OCI-LY1 (cell line): ENCODE measurements around the gene CLEC12A.

Experiments
- H2AFZ ChIP-seq: fragments of 200-600 bp; sonication (generic), shearing (Covaris generic); 2 replicates; pipeline ENCODE4 v1.6.0; 2014; ENCODE audit warnings: antibody characterized with exemption, mild to moderate bottlenecking, low read length
- H3F3A ChIP-seq: fragments of 200-600 bp; sonication (generic), shearing (Covaris generic); 2 replicates; pipeline ENCODE4 v1.6.0; 2014; ENCODE audit warnings: mild to moderate bottlenecking, antibody characterized with exemption, low read length, moderate library complexity; ENCODE audit not compliant: insufficient read depth
- H3K27ac ChIP-seq: fragments of 200-600 bp; sonication (generic); 2 replicates; pipeline ENCODE4 v1.5.1; 2014; ENCODE audit warnings: low read length, mixed run types, mild to moderate bottlenecking, low read depth; ENCODE audit not compliant: poor library complexity, severe bottlenecking
- H3K27me3 ChIP-seq: fragments of 200-600 bp; sonication (generic); 2 replicates; pipeline ENCODE4 v1.6.0; 2014; ENCODE audit warnings: antibody characterized with exemption, mild to moderate bottlenecking, low read length, moderate library complexity; ENCODE audit not compliant: insufficient read depth
- H3K36me3 ChIP-seq: fragments of 200-600 bp; sonication (generic); 2 replicates; pipeline ENCODE4 v1.6.1; 2014; ENCODE audit warnings: mild to moderate bottlenecking, antibody characterized with exemption, low read length, moderate library complexity, mixed read lengths; ENCODE audit not compliant: insufficient read depth
- H3K4me1 ChIP-seq: fragments of 200-600 bp; sonication (generic); 2 replicates; pipeline ENCODE4 v1.5.1; 2014; ENCODE audit warnings: mild to moderate bottlenecking, low read length, moderate library complexity; ENCODE audit not compliant: insufficient read depth, severe bottlenecking
- H3K4me2 ChIP-seq: fragments of 200-600 bp; sonication (generic), shearing (Covaris generic); 2 replicates; pipeline ENCODE4 v1.6.1; 2014; ENCODE audit warnings: low read length
- H3K4me3 ChIP-seq: fragments of 200-600 bp; sonication (generic); 2 replicates; pipeline ENCODE4 v1.5.1; 2014; ENCODE audit warnings: low read length, low read depth, mild to moderate bottlenecking, mixed read lengths; ENCODE audit not compliant: poor library complexity, severe bottlenecking
- H3K79me2 ChIP-seq: fragments of 200-600 bp; shearing (Covaris generic); 2 replicates; pipeline ENCODE4 v1.6.1; 2016; ENCODE audit warnings: mixed run types, low read length, mixed read lengths; ENCODE audit not compliant: insufficient read depth
- H3K9ac ChIP-seq: fragments of 200-600 bp; sonication (generic), shearing (Covaris generic); 2 replicates; pipeline ENCODE4 v1.6.1; 2014; ENCODE audit warnings: mild to moderate bottlenecking, low read length, mixed read lengths
- H3K9me2 ChIP-seq: fragments of 200-600 bp; sonication (generic), shearing (Covaris generic); 2 replicates; pipeline ENCODE4 v1.6.1; 2014; ENCODE audit warnings: low read depth, mild to moderate bottlenecking, low read length, mixed read lengths
- H3K9me3 ChIP-seq: fragments of 200-600 bp; shearing (Covaris generic); 2 replicates; pipeline ENCODE4 v1.6.1; 2014; ENCODE audit warnings: low read length, mixed read lengths
- H4K20me1 ChIP-seq: fragments of 200-600 bp; sonication (generic), shearing (Covaris generic); 2 replicates; pipeline ENCODE4 v1.6.0; 2016; ENCODE audit warnings: mild to moderate bottlenecking, low read length; ENCODE audit not compliant: insufficient read depth
- CTCF ChIP-seq: fragments of 200-600 bp; sonication (generic), shearing (Covaris generic); IDR thresholded peaks from 2 replicates; pipeline ENCODE4 v1.5.1; 2017; ENCODE audit warnings: mild to moderate bottlenecking, antibody characterized with exemption, low read length, moderate library complexity, mixed read lengths
- EZH2 ChIP-seq: fragments of 200-600 bp; sonication (generic), shearing (Covaris generic); IDR thresholded peaks from 2 replicates; pipeline ENCODE4 v1.8.0; 2017; ENCODE audit warnings: borderline replicate concordance, mixed run types, mild to moderate bottlenecking, antibody characterized with exemption, low read length, moderate library complexity, mixed read lengths

The CLEC12A gene

DNA sequence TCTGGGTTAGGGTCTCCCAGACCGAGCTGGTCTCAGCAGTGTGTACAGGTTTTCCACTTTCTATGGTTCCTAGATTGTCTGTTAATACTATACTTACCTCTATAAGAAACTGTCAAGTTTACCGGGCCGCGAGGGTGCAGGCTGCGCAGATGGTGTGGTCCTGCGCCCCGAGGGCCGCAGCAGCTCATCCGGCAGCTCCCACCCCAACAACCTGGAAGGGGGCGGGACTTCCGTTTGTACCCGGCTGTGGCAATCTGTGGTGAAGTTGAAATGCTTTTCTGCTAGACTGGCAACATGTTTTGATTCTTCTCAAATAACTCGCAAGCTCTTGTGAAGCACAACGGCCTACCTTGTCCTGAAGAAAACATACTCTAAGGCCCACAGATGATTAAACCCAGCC is 59.2 kb downstream of the CLEC12A start, which contains the start of gene CLEC9A:
Gene CLEC9A (plus strand): TSS at position 237 of the 400 bp plus-strand sequence. CDS start 22,006 bp downstream, outside the sequence.
- H3K27ac ChIP-seq, result no peak within 1 kb of the TSS
- H3K4me1 ChIP-seq, result no peaks in the 10 kb centered on the region
- H3K9me3 ChIP-seq, result no peaks in the 10 kb centered on the region
- TF ChIP-seq EZH2, result no peak
- TF ChIP-seq CTCF, result no peak
- H3K9me2 ChIP-seq, result no peaks in the 10 kb centered on the region
- no peaks in the 10 kb centered on the region for H3K27me3 ChIP-seq
- H3K79me2 ChIP-seq, result no peaks in the 10 kb centered on the region
- no peak within 1 kb of the TSS for H3K4me2 ChIP-seq
- H3K9ac ChIP-seq, result no peak within 1 kb of the TSS
- no peaks in the 10 kb centered on the region for H4K20me1 ChIP-seq
- no peak within 1 kb of the TSS for H2AFZ ChIP-seq
- H3K4me3 ChIP-seq, result no peak within 1 kb of the TSS
- no peaks in the 10 kb centered on the region for H3F3A ChIP-seq
- H3K36me3 ChIP-seq, result no peaks in the 10 kb centered on the region

DNA sequence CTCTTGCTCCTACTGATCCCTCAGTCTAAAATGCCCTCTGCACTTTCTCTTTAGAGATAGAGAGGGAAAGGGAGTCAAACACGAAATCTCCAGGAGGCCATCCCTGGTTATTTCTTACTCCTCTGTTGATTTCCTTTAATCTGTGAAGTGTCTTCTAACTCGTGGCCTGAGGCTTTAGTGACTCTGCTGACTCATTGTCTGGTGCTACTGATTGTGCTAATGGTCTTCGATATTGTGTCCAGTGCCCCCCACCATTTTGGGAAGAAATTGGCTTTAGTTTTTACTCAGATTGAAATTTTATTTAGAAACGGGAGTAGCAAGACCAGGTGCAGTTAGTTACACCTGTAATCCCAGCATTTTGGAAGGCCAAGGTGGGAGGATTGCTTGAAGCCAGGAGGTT is 60.1 kb downstream of the CLEC12A start:
- Histone ChIP-seq H3K27me3 (no peaks in the 10 kb centered on the region), H3K4me1 (no peaks in the 10 kb centered on the region), H3F3A (no peaks in the 10 kb centered on the region), H2AFZ (no peak overlapping the region), H3K36me3 (no peaks in the 10 kb centered on the region), H3K9me3 (no peaks in the 10 kb centered on the region), H3K4me2 (no peak overlapping the region), H3K9ac (no peak overlapping the region), H4K20me1 (no peaks in the 10 kb centered on the region), H3K27ac (no peak overlapping the region), H3K4me3 (no peak overlapping the region), H3K9me2 (no peaks in the 10 kb centered on the region), H3K79me2 (no peaks in the 10 kb centered on the region)
- no peak for TF ChIP-seq CTCF
- no peak for TF ChIP-seq EZH2

DNA sequence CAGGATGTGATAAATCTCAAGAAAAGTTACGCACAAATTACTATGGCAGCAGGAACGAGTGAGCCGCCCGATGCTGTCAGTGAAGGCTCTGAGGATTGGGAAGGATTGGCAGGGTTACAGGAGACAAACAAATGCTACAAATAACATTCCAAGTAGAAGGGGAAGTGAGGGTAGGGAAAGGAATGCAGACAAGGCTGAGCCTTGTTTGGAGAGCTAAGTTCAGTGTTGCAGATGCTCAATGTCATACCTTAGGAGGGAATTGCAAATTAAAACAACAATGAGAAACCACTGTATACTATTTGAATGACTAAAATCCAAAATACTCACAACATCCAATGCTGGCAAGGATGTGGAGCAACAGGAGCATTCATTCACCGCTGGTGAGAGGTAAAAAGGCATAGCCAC is 60.6 kb downstream of the CLEC12A start:
- Histone ChIP-seq H3K9ac (no peak overlapping the region), H3K9me3 (no peaks in the 10 kb centered on the region), H2AFZ (no peak overlapping the region), H3K4me1 (no peaks in the 10 kb centered on the region), H3K79me2 (no peaks in the 10 kb centered on the region), H4K20me1 (no peaks in the 10 kb centered on the region), H3K4me2 (no peak overlapping the region), H3K36me3 (no peaks in the 10 kb centered on the region), H3K27me3 (no peaks in the 10 kb centered on the region), H3K27ac (no peak overlapping the region), H3K4me3 (no peak overlapping the region), H3F3A (no peaks in the 10 kb centered on the region), H3K9me2 (no peaks in the 10 kb centered on the region)
- TF ChIP-seq CTCF (no peak), EZH2 (no peak)
